MM.1S (cell line): ENCODE results near the gene ZNF263.

Source experiments
- EZH2 ChIP-seq: fragments of 300-600 bp; sonication (generic); optimal IDR thresholded peaks from 2 replicates; pipeline ENCODE3; 2017; ENCODE audit warnings: low read depth, mild to moderate bottlenecking, antibody characterized with exemption, low read length, mixed read lengths
- EZH2phosphoT487 ChIP-seq: fragments of 300-600 bp; sonication (generic); IDR thresholded peaks from 2 replicates; pipeline ENCODE4 v1.6.1; 2018; ENCODE audit warnings: antibody characterized with exemption, low read length
- TF ChIP-seq, protein P1 (sequence below): fragments of 300-600 bp; sonication (generic); IDR thresholded peaks from 2 replicates; pipeline ENCODE4 v1.5.1; 2016; ENCODE audit warnings: antibody characterized with exemption, low read length, mixed read lengths

DNA sequence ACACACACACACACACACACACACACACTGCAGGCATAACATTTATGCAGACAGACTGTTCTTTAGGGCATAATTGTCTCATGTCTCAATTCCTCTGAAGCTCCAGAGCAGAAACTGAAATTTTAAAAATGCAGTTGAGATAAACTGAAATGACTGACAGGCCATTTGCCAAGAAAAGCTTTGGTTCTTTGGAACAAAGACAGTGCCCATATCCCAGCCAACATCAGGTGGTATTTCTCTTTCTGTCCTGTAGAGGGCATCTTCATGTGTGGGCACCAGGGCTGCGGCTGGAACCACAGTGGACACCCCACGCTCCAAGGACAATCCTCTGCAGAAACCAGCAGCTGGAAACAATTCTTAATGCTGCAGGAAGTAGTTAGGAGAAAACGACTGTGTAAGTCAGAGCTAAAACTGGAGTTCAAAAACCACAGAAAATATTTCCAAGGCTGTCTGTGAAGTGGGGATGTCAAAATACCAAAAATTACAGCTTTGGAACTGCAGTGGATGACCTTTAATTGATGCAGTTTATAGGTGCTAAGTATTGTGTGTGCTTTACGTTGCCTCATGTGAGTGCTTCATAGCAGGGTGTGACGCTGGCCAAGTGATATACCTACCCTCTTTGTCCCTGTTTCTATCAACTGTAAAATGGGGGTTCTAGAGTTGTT lies 16.3 kb upstream of the ZNF263 start:
- TF ChIP-seq, protein P1, sequence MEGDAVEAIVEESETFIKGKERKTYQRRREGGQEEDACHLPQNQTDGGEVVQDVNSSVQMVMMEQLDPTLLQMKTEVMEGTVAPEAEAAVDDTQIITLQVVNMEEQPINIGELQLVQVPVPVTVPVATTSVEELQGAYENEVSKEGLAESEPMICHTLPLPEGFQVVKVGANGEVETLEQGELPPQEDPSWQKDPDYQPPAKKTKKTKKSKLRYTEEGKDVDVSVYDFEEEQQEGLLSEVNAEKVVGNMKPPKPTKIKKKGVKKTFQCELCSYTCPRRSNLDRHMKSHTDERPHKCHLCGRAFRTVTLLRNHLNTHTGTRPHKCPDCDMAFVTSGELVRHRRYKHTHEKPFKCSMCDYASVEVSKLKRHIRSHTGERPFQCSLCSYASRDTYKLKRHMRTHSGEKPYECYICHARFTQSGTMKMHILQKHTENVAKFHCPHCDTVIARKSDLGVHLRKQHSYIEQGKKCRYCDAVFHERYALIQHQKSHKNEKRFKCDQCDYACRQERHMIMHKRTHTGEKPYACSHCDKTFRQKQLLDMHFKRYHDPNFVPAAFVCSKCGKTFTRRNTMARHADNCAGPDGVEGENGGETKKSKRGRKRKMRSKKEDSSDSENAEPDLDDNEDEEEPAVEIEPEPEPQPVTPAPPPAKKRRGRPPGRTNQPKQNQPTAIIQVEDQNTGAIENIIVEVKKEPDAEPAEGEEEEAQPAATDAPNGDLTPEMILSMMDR, result peak; percentile 31
- TF ChIP-seq EZH2 (no peak), EZH2phosphoT487 (no peak)
